Psoas muscle (tissue), 8 donors: ENCODE measurements around the gene WDR35. TPM values are rescaled to one million over a fixed set of nuclear protein-coding genes. Genes with fewer than 3 reads are reported as not detected.

Source experiments
- ATAC-seq, 4 donors: fragments of 200-7000 bp; cut with Tn5 transposase; one replicate each; pipeline ENCODE4 v1.9.1; 2020; ENCODE audit warnings: moderate library complexity in 3 of 4, mild to moderate bottlenecking in 2 of 4
- DNase-seq, 2 donors: peaks; one replicate each; pipeline ENCODE4 v3.0.0-alpha.2; 2020
- H3K27ac ChIP-seq: fragments of 200-600 bp; one replicate; pipeline ENCODE4 v1.8.0; 2022
- H3K27me3 ChIP-seq, 3 donors: fragments of 200-600 bp in 1 of 3; one replicate each; pipeline versions ENCODE4 v1.6.1 to v1.8.0; 2013 to 2022; ENCODE audit warnings: low read length in 2 of 3, mild to moderate bottlenecking in 2 of 3, moderate library complexity in 1 of 3; ENCODE audit not compliant: insufficient read depth in 3 of 3
- H3K36me3 ChIP-seq, 2 donors: fragments of 200-600 bp in 1 of 2; one replicate each; pipeline versions ENCODE4 v1.6.1 to v1.8.0; 2013 to 2022; ENCODE audit warnings: low read depth in 1 of 2, mild to moderate bottlenecking in 1 of 2, moderate library complexity in 1 of 2; ENCODE audit not compliant: insufficient read depth in 1 of 2
- H3K4me1 ChIP-seq: fragments of 200-600 bp; one replicate; pipeline ENCODE4 v1.8.0; 2022
- H3K4me3 ChIP-seq: fragments of 200-600 bp; one replicate; pipeline ENCODE4 v1.8.0; 2022; ENCODE audit warnings: mild to moderate bottlenecking
- H3K9me3 ChIP-seq: fragments of 200-600 bp; one replicate; pipeline ENCODE4 v1.8.0; 2022
- WGBS, 3 donors: extraction: QIAGEN DNeasy Blood & Tissue Kit; methylation state at CpG; one replicate each; pipeline versions ENCODE4 v1.1.6 to v1.1.7; 2013; 5-methylcytosine and 5-hydroxymethylcytosine counted together
- intact Hi-C, 2 donors: fragments of 100-400 bp; cut with DNase I; formaldehyde crosslinking; loops; one replicate each; pipeline versions ENCODE4 v1.11.0 to v1.14.2; 2022
- polyA plus RNA-seq, 3 donors: library from polyadenylated mRNA; stranded (reverse); fragments of 200-250 nt; gene quantifications; one replicate each; pipeline ENCODE4 v1.2.3, GENCODE V29; 2013
- total RNA-seq, 4 donors: library from RNA; stranded (reverse); fragmentation: NEBNext Ultra II Directional in 2 of 4; extraction: Animal tissue kit (Norgen Biotek cat#: 25700) in 2 of 4; gene quantifications; one replicate each; pipeline versions ENCODE4 v1.2.1 to v1.2.4, GENCODE V29; 2021 to 2023
- TF ChIP-seq, protein P1 (sequence below): fragments of 200-600 bp; IDR thresholded peaks from one replicate; pipeline ENCODE4 v1.8.0; 2022; ENCODE audit warnings: antibody characterized with exemption
- donor health status: healthy with polysubstance abuse.
- donor health status: DM: no; HTN: no; CAD: no; lungs with moderate emphysema.
- donor health status: Bipolar disorder and iron deficiency.
- donor health status: healthy.
- donor health status: DM: yes; HTN: yes; CAD: no.
- donor health status: DM: no; HTN: no; CAD: no.
- donor health status: DM: no; HTN: no; CAD: no.
- donor health status: DM: yes; HTN: yes; CAD: no.

The WDR35 gene
- total and polyA plus RNA-seq, 7 donors = 1.7 to 6.1 (median 3.4) TPM

DNA sequence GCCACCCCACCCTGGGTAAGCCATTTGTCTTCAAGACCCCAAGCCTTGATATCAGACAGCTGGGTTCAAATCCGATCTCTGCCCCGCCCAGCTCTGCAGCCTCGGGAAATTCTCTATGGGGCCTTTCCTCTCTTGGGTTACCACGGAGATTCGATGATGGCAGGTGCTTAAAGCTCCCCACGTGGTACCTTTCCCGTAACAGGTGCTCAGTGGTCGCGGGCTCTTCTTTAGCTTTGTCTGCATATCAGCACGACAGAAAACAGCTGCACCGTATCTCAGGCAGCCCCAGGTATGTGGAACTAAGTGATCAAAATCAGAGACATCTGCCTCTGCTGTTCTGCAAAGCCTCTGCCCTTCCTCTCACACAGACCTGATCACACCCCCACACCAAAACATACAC, 125.5 kb downstream of the WDR35 start:
- WGBS, 3 donors = 64 to 68% (median 65%) methylated on average over 11 of the region's 11 CpGs
- Histone ChIP-seq H3K9me3 (no peaks in the 10 kb centered on the region), H3K4me3 (no peak overlapping the region), H3K27ac (no peak overlapping the region), H3K27me3 (no peaks in the 10 kb centered on the region), H3K4me1 (peaks cover 6% of the 10 kb centered on the region), H3K36me3 (no peaks in the 10 kb centered on the region)
- TF ChIP-seq, protein P1, sequence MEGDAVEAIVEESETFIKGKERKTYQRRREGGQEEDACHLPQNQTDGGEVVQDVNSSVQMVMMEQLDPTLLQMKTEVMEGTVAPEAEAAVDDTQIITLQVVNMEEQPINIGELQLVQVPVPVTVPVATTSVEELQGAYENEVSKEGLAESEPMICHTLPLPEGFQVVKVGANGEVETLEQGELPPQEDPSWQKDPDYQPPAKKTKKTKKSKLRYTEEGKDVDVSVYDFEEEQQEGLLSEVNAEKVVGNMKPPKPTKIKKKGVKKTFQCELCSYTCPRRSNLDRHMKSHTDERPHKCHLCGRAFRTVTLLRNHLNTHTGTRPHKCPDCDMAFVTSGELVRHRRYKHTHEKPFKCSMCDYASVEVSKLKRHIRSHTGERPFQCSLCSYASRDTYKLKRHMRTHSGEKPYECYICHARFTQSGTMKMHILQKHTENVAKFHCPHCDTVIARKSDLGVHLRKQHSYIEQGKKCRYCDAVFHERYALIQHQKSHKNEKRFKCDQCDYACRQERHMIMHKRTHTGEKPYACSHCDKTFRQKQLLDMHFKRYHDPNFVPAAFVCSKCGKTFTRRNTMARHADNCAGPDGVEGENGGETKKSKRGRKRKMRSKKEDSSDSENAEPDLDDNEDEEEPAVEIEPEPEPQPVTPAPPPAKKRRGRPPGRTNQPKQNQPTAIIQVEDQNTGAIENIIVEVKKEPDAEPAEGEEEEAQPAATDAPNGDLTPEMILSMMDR = no peak
- ATAC-seq = no peak
- DNase-seq = no peak
- intact Hi-C loops = loop anchor here (5.0 to 10.0 kb wide), 8 partner anchors 92 to 1480 kb away; no protein-coding TSS in a partner anchor

DNA sequence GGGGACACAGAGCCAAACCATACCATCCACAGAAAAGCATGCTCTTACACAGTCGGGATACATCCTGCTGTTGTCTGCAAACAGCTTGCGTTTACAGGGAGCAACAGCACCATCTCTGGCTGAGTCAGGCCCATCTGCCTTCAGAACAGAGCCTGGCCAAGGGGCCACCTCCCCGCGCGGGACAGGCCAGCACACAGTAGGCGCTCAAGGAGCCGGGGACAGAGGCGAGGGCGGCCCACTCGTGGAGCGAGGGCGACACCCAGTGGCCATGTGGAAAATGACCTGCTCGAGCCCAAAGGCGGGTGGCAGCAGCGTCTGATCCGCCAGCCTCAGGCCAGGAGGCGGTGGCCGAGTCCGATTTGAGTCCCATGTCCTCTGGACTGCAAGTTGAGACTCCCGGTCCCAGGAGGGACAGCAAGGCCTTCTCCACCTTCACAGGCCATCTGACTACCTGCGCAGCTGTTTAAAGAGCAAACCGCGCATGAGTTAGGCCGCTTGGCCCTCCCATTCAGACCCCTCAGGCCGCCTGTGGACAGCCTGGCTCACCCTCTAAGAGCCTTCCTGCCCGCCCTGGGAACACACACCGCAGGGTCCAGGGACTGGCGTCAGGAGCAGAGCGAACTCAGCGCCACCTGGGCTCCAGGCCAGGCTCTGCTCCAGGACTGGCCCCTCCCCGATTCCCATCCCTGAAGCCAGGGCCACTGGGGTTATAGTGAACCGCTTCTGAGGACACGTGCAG, 126.4 kb downstream of the WDR35 start:
- no peaks in the 10 kb centered on the region for H3K9me3 ChIP-seq
- H3K4me1 ChIP-seq = peaks cover 6% of the 10 kb centered on the region
- no peaks in the 10 kb centered on the region for H3K27me3 ChIP-seq
- 15 to 20% (median 17%) methylated on average over 30 to 33 of the region's 33 CpGs for WGBS, 3 donors
- H3K4me3 ChIP-seq = peak overlapping the region; percentile 28
- peak; percentile 72 to 85 for DNase-seq
- intact Hi-C loops = loop anchor here (2.0 to 10.0 kb wide), 9 partner anchors 91 to 1479 kb away; no protein-coding TSS in a partner anchor
- TF ChIP-seq, protein P1 = peak; percentile 97
- ATAC-seq = peak; percentile 85 to 96 (median 87)
- no peaks in the 10 kb centered on the region for H3K36me3 ChIP-seq
- H3K27ac ChIP-seq = no peak overlapping the region

DNA sequence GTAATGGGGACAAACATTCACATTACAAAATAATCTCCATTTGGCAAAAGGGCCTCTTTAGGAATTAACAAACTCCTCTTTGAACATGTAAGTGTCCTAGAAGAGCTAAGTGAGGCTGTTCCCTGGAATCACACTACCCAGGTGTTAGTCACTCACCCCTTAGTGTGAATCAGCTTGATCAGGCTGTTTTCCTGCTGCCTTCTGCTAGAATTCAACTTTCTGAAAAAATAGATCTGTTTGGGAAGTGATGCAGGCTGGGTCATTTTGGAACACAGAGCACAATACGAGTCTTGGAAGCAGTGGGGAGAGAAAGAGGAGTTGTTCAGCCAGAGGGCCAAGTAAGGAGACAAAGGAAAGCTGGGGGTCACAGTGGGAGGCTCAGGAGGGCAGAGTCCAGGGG, 128.1 kb downstream of the WDR35 start:
- H3K27ac ChIP-seq = no peak overlapping the region
- no peak for ATAC-seq
- no peaks in the 10 kb centered on the region for H3K36me3 ChIP-seq
- no peaks in the 10 kb centered on the region for H3K9me3 ChIP-seq
- WGBS, 3 donors = 61 to 87% (median 64%) methylated on average over 1 of the region's 1 CpG
- H3K4me1 ChIP-seq = peaks cover 6% of the 10 kb centered on the region
- TF ChIP-seq, protein P1 = no peak
- intact Hi-C loops = loop anchor here (2.0 to 10.0 kb wide), 9 partner anchors 90 to 1477 kb away; no protein-coding TSS in a partner anchor
- DNase-seq = no peak
- no peaks in the 10 kb centered on the region for H3K27me3 ChIP-seq
- no peak overlapping the region for H3K4me3 ChIP-seq

Other genes starting within 250 kb of the WDR35 start
- gene TTC32, start 88.1 kb downstream of the WDR35 start, total RNA-seq = 10 to 100 TPM in 1 of 4 donors, 1 to 10 TPM in 3; 3.7 to 10.3 (median 6.5) TPM
- 10 to 100 TPM in 1 of 3 donors, 1 to 10 TPM in 2; 4.4 to 22.1 (median 9.6) TPM for gene TTC32, start 88.1 kb downstream of the WDR35 start, polyA plus RNA-seq
- under 1 TPM in 2 of 4 donors, not detected in 2; 0.15 to 0.78 TPM for gene MATN3, start 22.6 kb upstream of the WDR35 start, total RNA-seq
- gene MATN3, start 22.6 kb upstream of the WDR35 start, polyA plus RNA-seq = under 1 TPM; 0.20 to 0.40 (median 0.25) TPM
- 10 to 100 TPM; 68.2 to 78.8 (median 70.5) TPM for gene LAPTM4A, start 61.5 kb upstream of the WDR35 start, total RNA-seq
- gene LAPTM4A, start 61.5 kb upstream of the WDR35 start, polyA plus RNA-seq = 100 to 1,000 TPM in 2 of 3 donors, 10 to 100 TPM in 1; 88.7 to 124 (median 104) TPM
- under 1 TPM in 3 of 4 donors, not detected in 1; 0.09 to 0.38 (median 0.13) TPM for gene SDC1, start 235.0 kb upstream of the WDR35 start, total RNA-seq
- gene SDC1, start 235.0 kb upstream of the WDR35 start, polyA plus RNA-seq = under 1 TPM; 0.07 to 0.38 (median 0.10) TPM